H9 (cell line): ENCODE measurements around the gene TPPP2. TPM values are rescaled to one million over a fixed set of nuclear protein-coding genes. Genes with fewer than 3 reads are reported as not detected.

Experiments
- DNase-seq: peaks from one replicate; pipeline ENCODE4 v3.0.0-alpha.2; 2017
- H2AFZ ChIP-seq: one replicate; pipeline ENCODE4 v1.6.1; 2013; ENCODE audit warnings: mild to moderate bottlenecking, low read length, control low read depth, moderate library complexity
- H2AK5ac ChIP-seq: 2 replicates; pipeline ENCODE4 v1.6.1; 2013; ENCODE audit warnings: low read length, control low read depth, mixed read lengths; ENCODE audit not compliant: insufficient read length
- H2BK120ac ChIP-seq: one replicate; pipeline ENCODE4 v1.6.1; 2013; ENCODE audit warnings: low read depth, mild to moderate bottlenecking, low read length, control low read depth, inconsistent platforms; ENCODE audit not compliant: poor library complexity, severe bottlenecking
- H2BK12ac ChIP-seq: 2 replicates; pipeline ENCODE4 v1.6.1; 2013; ENCODE audit warnings: low read length, control low read depth, mixed read lengths, low read depth; ENCODE audit not compliant: insufficient read length
- H2BK15ac ChIP-seq: 2 replicates; pipeline ENCODE4 v1.6.1; 2013; ENCODE audit warnings: low read depth, low read length, control low read depth
- H2BK20ac ChIP-seq: one replicate; pipeline ENCODE4 v1.6.1; 2013; ENCODE audit warnings: low read depth, mild to moderate bottlenecking, low read length, control low read depth, inconsistent platforms; ENCODE audit not compliant: poor library complexity, severe bottlenecking
- H2BK5ac ChIP-seq: 2 replicates; pipeline ENCODE4 v1.6.1; 2013; ENCODE audit warnings: low read length, control low read depth, mixed read lengths; ENCODE audit not compliant: insufficient read length
- H3K14ac ChIP-seq: 2 replicates; pipeline ENCODE4 v1.6.1; 2013; ENCODE audit warnings: low read length, control low read depth; ENCODE audit not compliant: insufficient read depth
- H3K18ac ChIP-seq: 2 replicates; pipeline ENCODE4 v1.6.1; 2013; ENCODE audit warnings: low read depth, mild to moderate bottlenecking, mixed read lengths, low read length, control low read depth; ENCODE audit not compliant: insufficient read length
- H3K23ac ChIP-seq: 2 replicates; pipeline ENCODE4 v1.6.1; 2013; ENCODE audit warnings: low read length, control low read depth, mixed read lengths, low read depth; ENCODE audit not compliant: insufficient read length
- H3K23me2 ChIP-seq: 2 replicates; pipeline ENCODE4 v1.6.1; 2013; ENCODE audit warnings: low read depth, mild to moderate bottlenecking, mixed read lengths, low read length, control low read depth; ENCODE audit not compliant: insufficient read length, poor library complexity, severe bottlenecking
- H3K27ac ChIP-seq: 2 replicates; pipeline ENCODE4 v1.5.1; 2013; ENCODE audit warnings: low read length, control low read depth, mixed read lengths, low read depth; ENCODE audit not compliant: insufficient read length
- H3K27me3 ChIP-seq: 2 replicates; pipeline ENCODE4 v1.6.1; 2013; ENCODE audit warnings: low read length, control low read depth, inconsistent platforms; ENCODE audit not compliant: insufficient read depth
- H3K4ac ChIP-seq: 2 replicates; pipeline ENCODE4 v1.6.1; 2013; ENCODE audit warnings: low read depth, mild to moderate bottlenecking, control low read depth, inconsistent platforms, low read length, moderate library complexity
- H3K4me1 ChIP-seq: 2 replicates; pipeline ENCODE4 v1.6.1; 2013; ENCODE audit warnings: low read length, control low read depth, inconsistent platforms; ENCODE audit not compliant: insufficient read depth
- H3K4me2 ChIP-seq: 2 replicates; pipeline ENCODE4 v1.6.1; 2013; ENCODE audit warnings: low read length, control low read depth, mixed read lengths; ENCODE audit not compliant: insufficient read length, insufficient read depth
- H3K56ac ChIP-seq: 2 replicates; pipeline ENCODE4 v1.6.1; 2013; ENCODE audit warnings: low read depth, mild to moderate bottlenecking, mixed read lengths, low read length, control low read depth; ENCODE audit not compliant: insufficient read length
- H3K79me1 ChIP-seq: 2 replicates; pipeline ENCODE4 v1.6.1; 2013; ENCODE audit warnings: low read depth, mild to moderate bottlenecking, moderate library complexity, low read length, control low read depth, inconsistent platforms; ENCODE audit not compliant: insufficient read depth, poor library complexity, severe bottlenecking
- H3K79me2 ChIP-seq: 2 replicates; pipeline ENCODE4 v1.6.1; 2013; ENCODE audit warnings: low read length, control low read depth, inconsistent platforms; ENCODE audit not compliant: insufficient read depth
- H3K9ac ChIP-seq: 2 replicates; pipeline ENCODE4 v1.6.1; 2013; ENCODE audit warnings: low read length, control low read depth, mixed read lengths; ENCODE audit not compliant: insufficient read length; ENCODE audit errors: extremely low read depth
- H3K9me3 ChIP-seq: one replicate; pipeline ENCODE4 v1.6.1; 2013; ENCODE audit warnings: low read depth, low read length, inconsistent platforms; ENCODE audit not compliant: control insufficient read depth
- H3T11ph ChIP-seq: one replicate; pipeline ENCODE4 v1.6.1; 2013; ENCODE audit warnings: mild to moderate bottlenecking, low read length, control low read depth, inconsistent platforms
- H4K20me1 ChIP-seq: one replicate; pipeline ENCODE4 v1.6.1; 2013; ENCODE audit not compliant: control insufficient read depth, insufficient read length, insufficient read depth
- H4K5ac ChIP-seq: 2 replicates; pipeline ENCODE4 v1.6.1; 2013; ENCODE audit warnings: low read depth, mild to moderate bottlenecking, mixed read lengths, low read length, control low read depth; ENCODE audit not compliant: insufficient read length
- H4K8ac ChIP-seq: replicated peaks from 2 replicates; pipeline ENCODE4 v1.6.1; 2013; ENCODE audit warnings: low read length, control low read depth, mixed read lengths, low read depth; ENCODE audit not compliant: insufficient read length
- H4K91ac ChIP-seq: 2 replicates; pipeline ENCODE4 v1.6.1; 2013; ENCODE audit warnings: low read depth, mild to moderate bottlenecking, moderate library complexity, mixed read lengths, low read length, control low read depth; ENCODE audit not compliant: insufficient read length
- H3K27ac Mint-ChIP-seq, 3 experiments: 2 replicates in 2 of 3; 3 replicates in 1 of 3; pipeline ENCODE4 v1.8.0; 2020 to 2021; ENCODE audit warnings: mixed read lengths in 3 of 3, mild to moderate bottlenecking in 1 of 3, moderate library complexity in 1 of 3
- H3K27me3 Mint-ChIP-seq: 2 replicates; pipeline ENCODE4 v1.8.0; 2021; ENCODE audit warnings: low read depth, mild to moderate bottlenecking, moderate library complexity, mixed read lengths
- H3K36me3 Mint-ChIP-seq, 3 experiments: 2 replicates in 2 of 3; 3 replicates in 1 of 3; pipeline ENCODE4 v1.8.0; 2020 to 2021; ENCODE audit warnings: low read depth in 3 of 3, mixed read lengths in 3 of 3; ENCODE audit not compliant: insufficient read depth in 1 of 3
- H3K4me1 Mint-ChIP-seq, 2 experiments: 2 replicates each; pipeline ENCODE4 v1.8.0; 2020; ENCODE audit warnings: mixed read lengths in 2 of 2
- H3K4me3 Mint-ChIP-seq, 2 experiments: 2 replicates in 1 of 2; 3 replicates in 1 of 2; pipeline ENCODE4 v1.8.0; 2020 to 2021; ENCODE audit warnings: mild to moderate bottlenecking in 2 of 2, mixed read lengths in 2 of 2, moderate library complexity in 1 of 2
- H3K9me3 Mint-ChIP-seq, 2 experiments: 2 replicates in 1 of 2; 3 replicates in 1 of 2; pipeline ENCODE4 v1.8.0; 2020; ENCODE audit warnings: mild to moderate bottlenecking in 2 of 2, mixed read lengths in 2 of 2, moderate library complexity in 1 of 2
- WGBS: extraction: QIAGEN DNeasy Blood & Tissue Kit; methylation state at CpG from one replicate; pipeline ENCODE4 v1.1.7; 2013; ENCODE audit warnings: missing lambda C conversion rate, low lambda C conversion rate, mixed read lengths; ENCODE audit not compliant: insufficient read length; ENCODE audit errors: extremely low coverage; 5-methylcytosine and 5-hydroxymethylcytosine counted together
- total RNA-seq: library from RNA; stranded (reverse); gene quantifications from 2 replicates; pipeline ENCODE4 v1.2.1, GENCODE V29; 2021
- TF ChIP-seq, protein P1 (sequence below): fragments of 200-600 bp; sonication (generic); conservative IDR thresholded peaks from 3 replicates; pipeline ENCODE4 v1.8.0; 2021; ENCODE audit warnings: antibody characterized with exemption, mild to moderate bottlenecking

The TPPP2 gene
- total RNA-seq, 1 experiment from 2014 or later: not detected

DNA sequence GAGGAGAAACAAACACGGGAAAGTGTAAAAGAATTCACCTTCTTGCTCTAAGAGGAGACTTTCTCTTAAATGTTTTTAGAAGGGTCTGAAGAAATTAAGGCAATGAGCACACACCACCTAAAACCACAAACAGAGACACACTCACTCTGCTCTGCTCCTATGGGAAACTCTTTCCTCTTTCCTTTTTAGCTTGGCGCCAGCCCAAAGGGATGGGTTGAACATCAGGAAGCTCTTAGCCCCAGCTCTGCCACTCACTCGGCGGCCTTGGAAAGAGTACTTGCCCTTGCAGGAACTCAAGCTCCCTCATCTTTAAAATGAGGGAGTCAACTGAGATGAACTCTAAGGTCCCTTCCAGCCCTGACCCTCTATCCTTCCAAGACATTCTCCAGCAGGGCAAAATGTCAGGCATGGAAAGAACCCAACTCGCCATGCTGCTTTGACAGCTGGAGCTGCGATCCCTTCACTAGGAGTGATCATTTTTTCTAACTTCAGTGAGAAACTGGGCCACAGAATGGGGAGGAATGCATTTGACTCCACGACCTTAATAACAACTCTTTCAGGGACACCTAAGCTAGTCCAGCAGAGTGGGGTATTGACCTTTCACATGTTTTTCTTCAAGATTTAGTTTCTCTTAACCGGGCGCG, 26.6 kb downstream of the TPPP2 start:
- TF ChIP-seq, protein P1, sequence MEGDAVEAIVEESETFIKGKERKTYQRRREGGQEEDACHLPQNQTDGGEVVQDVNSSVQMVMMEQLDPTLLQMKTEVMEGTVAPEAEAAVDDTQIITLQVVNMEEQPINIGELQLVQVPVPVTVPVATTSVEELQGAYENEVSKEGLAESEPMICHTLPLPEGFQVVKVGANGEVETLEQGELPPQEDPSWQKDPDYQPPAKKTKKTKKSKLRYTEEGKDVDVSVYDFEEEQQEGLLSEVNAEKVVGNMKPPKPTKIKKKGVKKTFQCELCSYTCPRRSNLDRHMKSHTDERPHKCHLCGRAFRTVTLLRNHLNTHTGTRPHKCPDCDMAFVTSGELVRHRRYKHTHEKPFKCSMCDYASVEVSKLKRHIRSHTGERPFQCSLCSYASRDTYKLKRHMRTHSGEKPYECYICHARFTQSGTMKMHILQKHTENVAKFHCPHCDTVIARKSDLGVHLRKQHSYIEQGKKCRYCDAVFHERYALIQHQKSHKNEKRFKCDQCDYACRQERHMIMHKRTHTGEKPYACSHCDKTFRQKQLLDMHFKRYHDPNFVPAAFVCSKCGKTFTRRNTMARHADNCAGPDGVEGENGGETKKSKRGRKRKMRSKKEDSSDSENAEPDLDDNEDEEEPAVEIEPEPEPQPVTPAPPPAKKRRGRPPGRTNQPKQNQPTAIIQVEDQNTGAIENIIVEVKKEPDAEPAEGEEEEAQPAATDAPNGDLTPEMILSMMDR: no peak
- no peak overlapping the region for H3K9ac ChIP-seq
- no peak overlapping the region for H2BK12ac ChIP-seq
- H3K79me2 ChIP-seq: no peaks in the 10 kb centered on the region
- no peaks in the 10 kb centered on the region for H3K27me3 ChIP-seq
- H3K4me3 Mint-ChIP-seq: no peak overlapping the region
- no peak overlapping the region for H3T11ph ChIP-seq
- H3K18ac ChIP-seq: no peak overlapping the region
- no peak overlapping the region for H2AK5ac ChIP-seq
- no peak overlapping the region for H3K27ac ChIP-seq
- H2BK15ac ChIP-seq: no peak overlapping the region
- no peaks in the 10 kb centered on the region for H3K9me3 ChIP-seq
- no peaks in the 10 kb centered on the region for H3K27me3 Mint-ChIP-seq
- no peak overlapping the region for H4K91ac ChIP-seq
- H3K36me3 Mint-ChIP-seq: no peaks in the 10 kb centered on the region
- H3K4me1 ChIP-seq: no peaks in the 10 kb centered on the region; the same call in 1 of the 2 replicates
- H4K8ac ChIP-seq: no peak overlapping the region
- H3K23ac ChIP-seq: no peak overlapping the region
- H3K56ac ChIP-seq: no peak overlapping the region
- H2AFZ ChIP-seq: no peak overlapping the region
- H3K9me3 Mint-ChIP-seq: no peaks in the 10 kb centered on the region
- no peaks in the 10 kb centered on the region for H3K79me1 ChIP-seq
- H3K4me2 ChIP-seq: no peak overlapping the region
- no peak overlapping the region for H2BK20ac ChIP-seq
- no CpG with 5 or more reads among the region's 10 CpGs for WGBS
- H4K5ac ChIP-seq: no peak overlapping the region
- no peaks in the 10 kb centered on the region for H4K20me1 ChIP-seq
- H3K14ac ChIP-seq: no peak overlapping the region
- no peak for DNase-seq
- no peak overlapping the region for H2BK5ac ChIP-seq
- no peak overlapping the region for H2BK120ac ChIP-seq
- H3K4ac ChIP-seq: no peak overlapping the region
- H3K27ac Mint-ChIP-seq: no peak overlapping the region
- H3K4me1 Mint-ChIP-seq: peaks cover 7 to 10% of the 10 kb centered on the region in 2 experiments
- no peaks in the 10 kb centered on the region for H3K23me2 ChIP-seq
